GM18873 (cell line): ENCODE results near the gene PPP4R3B.

Experiments used
- ATAC-seq: cut with Tn5 transposase; IDR thresholded peaks from one replicate; pipeline ENCODE4 v1.9.1; 2021; ENCODE audit warnings: mild to moderate bottlenecking, moderate library complexity, moderate number of reproducible peaks; ENCODE audit not compliant: unreplicated experiment, low FRiP score

Gene PPP4R3B

DNA sequence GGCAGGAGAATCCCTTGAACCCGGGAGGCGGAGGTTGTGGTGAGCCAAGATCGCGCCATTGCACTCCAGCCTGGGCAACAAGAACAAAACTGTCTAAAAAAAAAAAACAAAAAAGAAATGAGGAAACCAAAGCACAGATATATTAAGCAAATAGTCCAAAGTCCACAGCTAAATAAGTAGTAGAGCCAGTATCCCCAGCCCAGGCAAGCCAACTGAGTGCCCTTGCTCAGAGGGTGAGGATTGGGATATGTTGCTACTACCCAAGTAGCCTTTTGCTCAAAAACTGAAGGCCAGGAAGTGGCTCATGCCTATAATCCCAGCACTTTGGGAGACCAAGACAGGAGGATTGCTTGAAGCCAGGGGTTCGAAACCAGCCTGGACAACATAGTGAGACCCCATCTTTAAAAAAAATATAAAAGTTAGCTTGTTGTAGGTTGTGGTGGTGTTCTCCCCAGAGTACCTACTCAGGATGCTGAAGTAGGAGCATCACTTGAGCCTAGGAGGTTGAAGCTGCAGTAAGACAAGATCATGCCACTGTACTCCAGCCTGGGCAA is 92.5 kb downstream of the PPP4R3B start:
- no peak for ATAC-seq

DNA sequence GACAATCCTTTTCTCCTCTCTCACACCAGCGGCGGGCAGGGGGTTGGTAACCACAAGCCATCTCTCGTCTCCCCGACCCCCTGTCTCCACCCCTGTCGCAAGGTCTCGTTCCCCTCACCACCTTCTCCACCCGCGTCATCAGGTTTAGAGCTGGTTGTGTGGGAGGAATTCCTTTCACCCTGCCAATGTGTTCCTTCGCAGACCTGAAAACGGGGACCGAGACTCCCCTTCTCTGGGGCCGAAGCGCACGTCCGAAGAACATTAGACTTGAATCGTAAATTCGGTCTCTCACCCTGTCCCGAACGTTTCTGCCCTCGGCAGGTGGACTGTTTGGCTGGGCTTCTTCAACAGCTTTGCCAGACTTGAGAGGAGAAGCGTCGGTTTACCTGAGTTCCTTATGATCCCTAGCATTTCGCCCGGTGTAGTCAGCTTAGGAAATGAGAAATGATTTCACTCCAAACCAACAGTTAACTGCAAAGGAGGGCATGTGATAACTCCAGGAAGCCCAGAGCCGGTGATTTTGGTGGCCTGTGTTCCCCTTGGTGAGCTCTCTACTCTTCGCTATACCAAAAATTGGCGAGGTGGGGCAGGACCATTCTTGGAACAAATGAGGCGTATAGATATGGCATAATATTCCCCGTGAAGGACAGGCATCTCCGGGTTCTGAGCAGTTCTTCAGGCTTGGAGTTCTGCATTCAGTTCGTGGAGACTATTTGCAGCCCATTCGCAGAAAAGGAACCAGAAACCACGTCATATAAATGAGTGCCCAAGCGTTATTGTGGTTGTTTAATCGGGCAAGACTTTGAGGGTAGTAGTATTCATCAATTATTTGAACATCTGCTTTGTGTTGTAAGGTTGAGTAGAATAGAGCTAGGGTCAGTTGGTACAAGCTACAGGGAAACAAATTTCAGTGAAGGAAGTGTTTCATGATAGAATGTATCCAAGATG is 97.2 kb downstream of the PPP4R3B start:
- ATAC-seq = peak; percentile 2

DNA sequence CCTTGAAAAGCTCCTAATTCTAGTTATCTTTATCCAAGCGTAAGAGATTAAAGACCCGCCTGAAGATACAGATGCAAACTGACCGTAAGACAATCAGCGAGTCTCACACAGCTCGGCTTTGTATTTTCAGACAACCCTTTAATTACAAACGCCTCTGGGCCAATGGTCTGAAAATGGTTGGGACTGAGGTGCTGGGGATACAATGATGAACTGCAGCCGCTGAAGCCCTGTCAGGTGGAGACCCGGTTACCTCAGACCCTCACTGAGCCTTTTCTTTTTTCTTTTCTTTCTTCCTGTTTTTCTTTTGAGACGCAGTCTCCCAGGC is 98.6 kb downstream of the PPP4R3B start:
- peak; percentile 0 for ATAC-seq

DNA sequence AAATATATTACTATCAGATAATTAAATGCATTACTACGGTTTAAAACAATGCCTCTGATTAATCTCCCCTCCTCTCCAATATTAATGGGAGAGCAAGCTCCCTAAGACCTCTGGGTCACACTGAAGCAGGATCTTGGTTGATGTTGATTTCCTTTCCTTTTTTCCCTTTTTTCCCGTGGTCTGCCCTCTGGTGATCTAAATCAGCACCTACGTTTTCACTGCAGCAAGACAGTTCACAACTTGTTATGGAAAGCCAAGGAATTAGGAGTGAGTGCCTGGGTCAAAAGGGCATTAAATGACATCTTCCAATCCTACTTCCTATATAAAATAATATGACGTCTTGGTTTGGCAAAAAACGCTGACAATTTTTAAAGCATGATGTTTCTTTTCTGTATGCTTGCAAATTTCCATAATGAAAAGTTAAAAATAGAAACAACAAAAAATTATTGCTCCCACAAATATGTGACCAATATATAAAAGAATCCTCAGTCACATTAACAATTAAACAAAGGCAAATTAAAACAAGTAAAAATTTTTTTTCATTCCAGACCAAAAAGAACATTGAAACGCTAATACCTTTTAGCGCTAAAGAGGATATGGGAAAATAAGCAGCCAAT is 105.8 kb downstream of the PPP4R3B start:
- ATAC-seq = no peak

DNA sequence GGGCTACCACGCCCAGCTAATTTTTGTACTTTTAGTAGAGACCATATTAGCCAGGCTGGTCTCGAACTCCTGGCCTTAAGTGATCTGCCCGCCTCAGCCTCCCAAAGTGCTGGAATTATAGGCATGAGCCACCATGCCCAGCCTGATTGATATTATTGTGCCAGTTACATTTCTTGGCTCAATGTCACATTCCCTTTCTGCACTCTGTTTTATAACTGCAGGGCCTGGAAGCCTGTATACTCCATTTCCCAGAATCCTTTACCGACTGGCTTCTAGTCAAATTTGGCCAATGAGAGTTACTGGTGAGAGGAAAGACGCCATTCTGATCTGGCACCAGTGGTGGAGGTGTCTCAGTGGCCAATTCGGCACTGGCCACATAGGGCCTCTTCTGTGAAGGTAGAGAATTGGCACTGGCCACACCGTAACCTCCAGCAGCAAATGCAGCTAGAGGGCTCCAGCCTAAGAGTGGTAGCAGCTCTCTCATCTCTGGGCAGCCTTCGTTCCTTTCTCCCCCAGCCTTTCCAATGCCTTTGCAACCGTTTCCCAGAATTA is 114.8 kb downstream of the PPP4R3B start:
- ATAC-seq = no peak

DNA sequence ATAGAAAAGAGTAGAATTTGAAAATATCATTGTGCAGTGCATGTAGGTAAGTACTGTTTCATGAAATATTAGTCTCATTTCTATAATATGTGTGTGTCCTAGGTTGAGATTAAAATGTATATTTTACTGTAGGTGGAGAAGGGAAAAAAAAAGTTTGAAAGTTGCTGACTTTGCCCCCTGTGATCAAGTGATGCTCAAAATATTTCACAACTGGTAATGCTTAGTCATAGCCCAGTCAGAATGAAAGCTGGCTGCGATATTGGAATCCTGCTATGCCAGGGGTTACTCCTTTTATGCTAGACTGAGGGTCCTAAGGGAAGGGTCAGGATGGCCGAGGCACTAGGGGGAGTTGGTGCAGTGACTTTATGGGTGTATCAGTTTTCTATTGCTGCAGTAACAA is 117.4 kb downstream of the PPP4R3B start:
- no peak for ATAC-seq

DNA sequence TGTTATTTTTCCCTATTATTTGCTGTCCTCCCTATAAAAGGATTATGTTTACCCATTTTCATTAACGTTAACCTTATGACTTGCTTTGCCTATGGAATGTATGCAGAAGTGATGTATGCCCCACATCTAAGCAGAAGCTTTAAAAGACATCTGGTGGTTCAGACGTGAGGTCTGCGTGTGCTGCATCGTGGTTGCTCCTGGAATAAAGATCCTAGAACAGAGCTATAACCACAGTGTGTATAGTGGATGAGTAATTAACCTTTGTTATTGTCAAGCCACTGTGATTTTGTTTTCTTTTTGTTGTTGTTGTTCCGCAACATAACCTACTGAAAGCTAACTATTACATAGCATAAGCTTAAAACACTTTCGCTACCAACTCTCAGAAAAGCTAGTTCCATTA is 118.8 kb downstream of the PPP4R3B start:
- no peak for ATAC-seq
